ENCODE results near the gene UGT1A8.

The UGT1A8 gene

GRCh38 chr2:233802132-233802815, 184.8 kb downstream of the UGT1A8 start:
- Histone ChIP-seq H3K27me3 (no peaks in the 10 kb centered on the region), H3K4me3 (ENCODE audit: low read depth in 1 of 2, low read length in 1 of 2) (no peak overlapping the region), H3K4me1 (ENCODE audit: control insufficient read depth in 1 of 2, insufficient read depth in 1 of 2, low read depth in 1 of 2, low read length in 1 of 2) (no peaks in the 10 kb centered on the region), H3K27ac (no peak overlapping the region), H3K9me3 (no peaks in the 10 kb centered on the region), H3K36me3 (no peaks in the 10 kb centered on the region)
- TF ChIP-seq CTCF (IDR thresholded peaks at IDR 0.05): no peak

- Histone ChIP-seq H3K9me3 (no peaks in the 10 kb centered on the region), H3K27ac (no peak overlapping the region), H3K4me3 (ENCODE audit: low read depth in 1 of 2, low read length in 1 of 2) (no peak overlapping the region), H3K36me3 (no peaks in the 10 kb centered on the region), H3K27me3 (no peaks in the 10 kb centered on the region), H3K4me1 (ENCODE audit: control insufficient read depth in 1 of 2, insufficient read depth in 1 of 2, low read depth in 1 of 2, low read length in 1 of 2) (no peaks in the 10 kb centered on the region)
- TF ChIP-seq CTCF (IDR thresholded peaks at IDR 0.05): no peak
These were observed 186.0 kb downstream of the UGT1A8 start for GRCh38 chr2:233803292-233803911.

GRCh38 chr2:233803994-233804393, 186.6 kb downstream of the UGT1A8 start:
- no peak overlapping the region for H3K4me3 ChIP-seq (ENCODE audit: low read depth in 1 of 2, low read length in 1 of 2)
- no peaks in the 10 kb centered on the region for H3K9me3 ChIP-seq
- no peak overlapping the region for H3K27ac ChIP-seq
- TF ChIP-seq CTCF (IDR thresholded peaks at IDR 0.05): no peak
- no peaks in the 10 kb centered on the region for H3K36me3 ChIP-seq
- H3K4me1 ChIP-seq (ENCODE audit: control insufficient read depth in 1 of 2, insufficient read depth in 1 of 2, low read depth in 1 of 2, low read length in 1 of 2): no peaks in the 10 kb centered on the region
- H3K27me3 ChIP-seq: no peaks in the 10 kb centered on the region

GRCh38 chr2:233807215-233807865, 189.9 kb downstream of the UGT1A8 start:
- no peaks in the 10 kb centered on the region for H3K4me1 ChIP-seq (ENCODE audit: control insufficient read depth in 1 of 2, insufficient read depth in 1 of 2, low read depth in 1 of 2, low read length in 1 of 2)
- no peaks in the 10 kb centered on the region for H3K9me3 ChIP-seq
- no peaks in the 10 kb centered on the region for H3K27me3 ChIP-seq
- no peak overlapping the region for H3K27ac ChIP-seq
- no peak overlapping the region for H3K4me3 ChIP-seq (ENCODE audit: low read depth in 1 of 2, low read length in 1 of 2)
- no peak for TF ChIP-seq CTCF (IDR thresholded peaks at IDR 0.05)
- no peaks in the 10 kb centered on the region for H3K36me3 ChIP-seq

- Histone ChIP-seq H3K27ac (no peak overlapping the region), H3K9me3 (no peaks in the 10 kb centered on the region), H3K27me3 (no peaks in the 10 kb centered on the region), H3K4me3 (ENCODE audit: low read depth in 1 of 2, low read length in 1 of 2) (no peak overlapping the region), H3K4me1 (ENCODE audit: control insufficient read depth in 1 of 2, insufficient read depth in 1 of 2, low read depth in 1 of 2, low read length in 1 of 2) (no peaks in the 10 kb centered on the region), H3K36me3 (no peaks in the 10 kb centered on the region)
- TF ChIP-seq CTCF (IDR thresholded peaks at IDR 0.05): no peak
These were observed 190.8 kb downstream of the UGT1A8 start for GRCh38 chr2:233807966-233808935.

Data from neutrophil (primary cell).